Kidney epithelial cell (primary cell): Measurements from ENCODE around the gene COG7. TPM values are rescaled to one million over a fixed set of nuclear protein-coding genes. Genes with fewer than 3 reads are reported as not detected.
"Not testable (repeated sequence)": the region's sequence is repeated elsewhere in the genome, so short reads cannot be mapped to it uniquely, and the experiment has no call there.

Experiments
- DNase-seq: peaks from one replicate; pipeline ENCODE4 v3.0.0-alpha.2; 2010; ENCODE audit warnings: low read depth
- H3K27me3 ChIP-seq: 2 replicates; pipeline ENCODE4 v1.6.0; 2011; ENCODE audit warnings: low read length; ENCODE audit not compliant: control insufficient read depth, insufficient read depth
- H3K36me3 ChIP-seq: 2 replicates; pipeline ENCODE4 v1.5.1; 2011; ENCODE audit warnings: low read length; ENCODE audit not compliant: control insufficient read depth, insufficient read depth
- H3K4me3 ChIP-seq: 2 replicates; pipeline ENCODE4 v1.5.1; 2011; ENCODE audit warnings: low read depth, mild to moderate bottlenecking, control low read depth, low read length
- CTCF ChIP-seq: IDR thresholded peaks from 2 replicates; pipeline ENCODE4 v1.5.1; 2011; ENCODE audit warnings: mild to moderate bottlenecking, moderate library complexity, low read length, control low read depth, inconsistent platforms; ENCODE audit not compliant: insufficient read depth, poor library complexity, severe bottlenecking
- total RNA-seq: library from RNA; depleted of rRNA; stranded (reverse); fragments of >200 nt; gene quantifications from 2 replicates; pipeline ENCODE4 v1.2.3, GENCODE V29; 2015

Gene COG7
- total RNA-seq, 1 donor from 2014 or later = 13.6 TPM

- no peak for TF ChIP-seq CTCF
- DNase-seq = no peak
- Histone ChIP-seq H3K36me3 (no peaks in the 10 kb centered on the region), H3K27me3 (no peaks in the 10 kb centered on the region), H3K4me3 (no peak overlapping the region)
These were observed 61.4 kb downstream of the COG7 start for GRCh38 chr16:23391381-23392222.

DNA sequence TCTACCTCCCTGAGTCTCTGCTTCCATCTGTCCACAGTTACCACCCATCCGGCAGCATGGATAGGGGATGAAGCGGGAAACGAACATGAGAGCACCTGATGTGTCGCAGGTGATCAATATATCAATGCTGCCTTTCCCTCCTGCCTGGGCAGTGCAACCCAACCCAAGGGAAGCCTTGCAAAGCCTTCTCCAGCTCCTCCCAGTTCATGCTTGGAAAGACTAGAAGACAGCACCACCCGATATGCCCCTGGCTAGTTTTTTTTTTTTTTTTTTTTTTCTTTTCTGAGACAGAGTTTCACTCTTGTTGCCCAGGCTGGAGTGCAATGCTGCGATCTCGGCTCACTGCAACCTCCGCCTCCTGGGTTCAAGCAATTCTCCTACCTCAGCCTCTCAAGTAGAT lies 63.1 kb downstream of the COG7 start:
- H3K27me3 ChIP-seq, H3K36me3 ChIP-seq, DNase-seq, H3K4me3 ChIP-seq: not testable (repeated sequence)

DNA sequence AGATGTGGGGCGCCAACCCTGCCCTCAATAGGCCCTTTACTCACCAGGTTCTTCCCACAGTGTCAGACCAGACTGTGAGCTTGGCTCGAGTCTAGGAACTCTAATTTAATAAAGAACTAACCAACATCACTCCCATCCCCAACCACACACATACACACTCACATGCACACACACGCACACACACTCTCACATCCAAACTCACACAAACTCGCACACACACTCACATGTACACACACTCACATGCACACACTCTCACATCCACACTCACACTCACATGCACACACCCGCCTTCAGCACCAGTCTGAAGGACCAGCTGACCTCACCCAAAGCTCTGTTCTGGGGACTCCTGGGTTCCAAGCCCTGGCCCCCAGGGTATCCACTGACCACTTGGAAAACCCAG lies 63.8 kb downstream of the COG7 start:
- H3K4me3 ChIP-seq = no peak overlapping the region
- no peak for TF ChIP-seq CTCF
- H3K36me3 ChIP-seq = no peaks in the 10 kb centered on the region
- DNase-seq = no peak
- H3K27me3 ChIP-seq = no peaks in the 10 kb centered on the region

DNA sequence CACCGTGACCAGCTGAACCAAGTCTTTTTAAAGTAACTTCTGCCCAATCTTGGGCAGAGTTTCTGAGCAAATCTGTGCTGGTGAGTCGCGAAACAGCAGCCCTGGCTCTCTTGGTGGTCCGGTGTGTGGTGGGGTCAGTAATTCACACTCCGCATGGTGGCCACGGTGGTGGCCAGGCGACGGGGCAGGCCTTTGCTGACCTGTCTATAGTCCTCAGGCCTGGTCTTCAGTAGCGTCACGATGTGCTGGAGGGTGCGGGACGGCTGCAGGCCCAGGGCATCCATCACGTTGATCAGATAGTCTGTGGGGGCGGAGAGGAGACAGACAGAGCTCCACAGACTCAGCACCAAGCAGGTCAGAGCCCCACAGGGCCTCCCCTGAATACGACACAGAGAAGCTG lies 64.2 kb downstream of the COG7 start:
- Histone ChIP-seq H3K36me3 (no peaks in the 10 kb centered on the region), H3K27me3 (no peaks in the 10 kb centered on the region), H3K4me3 (no peak overlapping the region)
- TF ChIP-seq CTCF = no peak
- DNase-seq = no peak

DNA sequence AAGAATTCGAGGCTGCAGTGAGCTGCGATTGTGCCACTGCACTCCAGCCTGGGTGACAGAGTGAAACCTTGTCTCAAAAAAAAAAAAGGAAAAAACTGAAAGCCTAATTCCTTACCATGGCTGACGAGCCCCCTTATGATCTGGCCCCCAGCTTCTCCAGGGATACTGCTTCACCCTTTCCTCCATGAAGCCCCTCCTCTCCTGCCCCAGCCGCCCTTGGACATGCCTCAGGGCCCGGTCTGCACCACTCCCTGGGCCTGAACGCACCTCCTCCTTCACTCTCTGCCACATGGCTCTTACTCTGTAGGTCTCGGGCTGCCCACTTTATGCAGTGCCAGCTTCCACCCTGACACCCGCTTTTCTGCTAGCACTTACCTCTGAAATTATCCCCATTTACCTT lies 65.3 kb downstream of the COG7 start:
- Histone ChIP-seq H3K27me3 (no peaks in the 10 kb centered on the region), H3K4me3 (no peak overlapping the region), H3K36me3 (no peaks in the 10 kb centered on the region)
- no peak for DNase-seq
- no peak for TF ChIP-seq CTCF

DNA sequence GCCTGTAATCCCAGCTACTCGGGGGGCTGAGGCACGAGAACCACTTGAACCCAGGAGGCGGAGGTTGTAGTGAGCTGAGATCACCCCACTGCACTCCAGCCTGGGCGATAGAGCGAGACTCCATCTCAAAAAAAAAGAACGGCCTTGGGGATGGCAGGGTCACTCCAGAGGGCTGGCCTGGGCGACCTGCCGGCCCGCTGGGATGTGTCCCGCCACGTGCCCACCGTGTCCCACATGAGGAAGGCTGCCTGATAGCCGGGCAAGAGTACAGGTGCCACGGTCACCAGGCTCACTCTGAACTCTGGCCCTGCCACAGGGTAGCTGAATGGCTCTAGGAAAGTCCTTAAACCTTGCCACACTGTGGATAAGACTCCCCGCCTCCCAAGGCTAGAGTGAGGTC lies 67.5 kb downstream of the COG7 start:
- Histone ChIP-seq H3K4me3 (no peak overlapping the region), H3K27me3 (no peaks in the 10 kb centered on the region), H3K36me3 (no peaks in the 10 kb centered on the region)
- no peak for TF ChIP-seq CTCF
- no peak for DNase-seq
